SK-N-SH (cell line): ENCODE data around the gene TNFRSF19. TPM values are rescaled to one million over a fixed set of nuclear protein-coding genes. Genes with fewer than 3 reads are reported as not detected.

Experiments used
- CTCF ChIA-PET: fragments of 300-600, 350-600 bp; formaldehyde crosslinking; extraction: SDS; loops from one replicate; lab custom pipeline; 2021; lab: Yijun Ruan, JAX
- POLR2A ChIA-PET: fragments of 350-600 bp; sonication (Branson Sonifier 250); formaldehyde crosslinking; extraction: SDS; loops from one replicate; lab custom pipeline; 2020; ENCODE audit warnings: antibody characterized with exemption, inconsistent platforms; lab: Yijun Ruan, JAX
- DNase-seq: peaks from one replicate; pipeline ENCODE4 v3.0.0; 2012
- H2AFZ ChIP-seq: fragments of 200-600 bp; sonication (generic); 2 replicates; pipeline ENCODE4 v1.8.1; 2016; ENCODE audit warnings: antibody characterized with exemption, mild to moderate bottlenecking, low read depth
- H3F3A ChIP-seq: fragments of 200-600 bp; sonication (generic); replicated peaks from 2 replicates; pipeline ENCODE3; 2016; ENCODE audit warnings: antibody characterized with exemption, mild to moderate bottlenecking; ENCODE audit not compliant: insufficient read depth
- H3K27ac ChIP-seq, 2 experiments: fragments of 200-500 bp in 1 of 2; fragments of 200-600 bp in 1 of 2; sonication (Bioruptor generic) in 1 of 2; sonication (generic), shearing (Covaris generic) in 1 of 2; 2 replicates each; pipeline versions ENCODE4 v1.5.1 to v1.6.1; 2014 to 2016; ENCODE audit warnings: low read depth in 2 of 2, inconsistent platforms in 1 of 2, low read length in 1 of 2, mild to moderate bottlenecking in 1 of 2, mixed read lengths in 1 of 2
- H3K27me3 ChIP-seq: fragments of 200-600 bp; sonication (generic), shearing (Covaris generic); 2 replicates; pipeline ENCODE4 v1.6.1; 2016; ENCODE audit warnings: mixed run types; ENCODE audit not compliant: insufficient read depth
- H3K36me3 ChIP-seq, 2 experiments: fragments of 200-500 bp in 1 of 2; fragments of 200-600 bp in 1 of 2; sonication (Bioruptor generic) in 1 of 2; sonication (generic) in 1 of 2; replicated peaks in 1 of 2; 2 replicates each; pipeline versions ENCODE3 to v1.5.1; 2014 to 2016; ENCODE audit warnings: low read length in 1 of 2, mild to moderate bottlenecking in 1 of 2; ENCODE audit not compliant: insufficient read depth in 2 of 2, control insufficient read depth in 1 of 2
- H3K4me1 ChIP-seq, 2 experiments: fragments of 200-500 bp in 1 of 2; fragments of 200-600 bp in 1 of 2; sonication (Bioruptor generic) in 1 of 2; sonication (generic), shearing (Covaris generic) in 1 of 2; 2 replicates each; pipeline versions ENCODE4 v1.5.1 to v1.6.1; 2014 to 2016; ENCODE audit warnings: low read depth in 1 of 2, low read length in 1 of 2, mixed run types in 1 of 2; ENCODE audit not compliant: insufficient read depth in 2 of 2, control insufficient read depth in 1 of 2
- H3K4me2 ChIP-seq: fragments of 200-600 bp; sonication (generic), shearing (Covaris generic); 2 replicates; pipeline ENCODE4 v1.6.1; 2017; ENCODE audit warnings: mixed run types
- H3K4me3 ChIP-seq, 2 experiments: fragments of 200-500 bp in 1 of 2; fragments of 200-600 bp in 1 of 2; sonication (Bioruptor generic) in 1 of 2; sonication (generic), shearing (Covaris generic) in 1 of 2; 2 replicates each; pipeline versions ENCODE4 v1.5.1 to v1.8.1; 2014 to 2016; ENCODE audit warnings: low read depth in 2 of 2, inconsistent platforms in 1 of 2, low read length in 1 of 2, mild to moderate bottlenecking in 1 of 2, mixed read lengths in 1 of 2, moderate library complexity in 1 of 2
- H3K79me2 ChIP-seq: fragments of 200-600 bp; sonication (generic); 2 replicates; pipeline ENCODE4 v1.8.1; 2017; ENCODE audit warnings: mild to moderate bottlenecking; ENCODE audit not compliant: insufficient read depth
- H3K9ac ChIP-seq: fragments of 200-600 bp; sonication (generic); 2 replicates; pipeline ENCODE4 v1.6.1; 2017; ENCODE audit warnings: mixed run types
- H3K9me2 ChIP-seq: fragments of 200-600 bp; sonication (generic); 2 replicates; pipeline ENCODE4 v1.6.1; 2017; ENCODE audit warnings: mixed run types
- H3K9me3 ChIP-seq: fragments of 200-600 bp; sonication (generic); 2 replicates; pipeline ENCODE4 v1.6.1; 2017; ENCODE audit warnings: mixed run types, mild to moderate bottlenecking, moderate library complexity
- H4K20me1 ChIP-seq: fragments of 200-600 bp; sonication (generic); 2 replicates; pipeline ENCODE4 v1.6.1; 2017; ENCODE audit warnings: mild to moderate bottlenecking, mixed run types; ENCODE audit not compliant: insufficient read depth
- CHD2 ChIP-seq: fragments of 150-350 bp; IDR thresholded peaks from 2 replicates; pipeline ENCODE4 v1.6.1; 2018; ENCODE audit warnings: low read length; ENCODE audit not compliant: partially characterized antibody
- CTCF ChIP-seq: fragments of 200-600 bp; sonication (generic); IDR thresholded peaks from 2 replicates; pipeline ENCODE4 v1.6.1; 2017; ENCODE audit warnings: antibody characterized with exemption, mild to moderate bottlenecking, moderate library complexity
- FOXJ3 ChIP-seq: sonication (generic); formaldehyde crosslinking; IDR thresholded peaks from 2 replicates; pipeline ENCODE4 v1.5.1; 2020; ENCODE audit warnings: mild to moderate bottlenecking, missing genetic modification reagents
- GATA2 ChIP-seq: sonication (generic); formaldehyde crosslinking; IDR thresholded peaks from 2 replicates; pipeline ENCODE4 v1.5.0; 2020; ENCODE audit warnings: mild to moderate bottlenecking, missing genetic modification reagents
- IRF3 ChIP-seq: fragments of 150-350 bp; IDR thresholded peaks from 2 replicates; pipeline ENCODE4 v1.6.1; 2016; ENCODE audit warnings: mild to moderate bottlenecking, low read depth, low read length
- JUND ChIP-seq: IDR thresholded peaks from 2 replicates; pipeline ENCODE4 v1.4.0; 2012
- PBX3 ChIP-seq: IDR thresholded peaks from 2 replicates; pipeline ENCODE4; 2012
- POLR2AphosphoS5 ChIP-seq: IDR thresholded peaks from 2 replicates; pipeline ENCODE4 v1.6.1; 2012; ENCODE audit warnings: low read depth, low read length
- RAD21 ChIP-seq: IDR thresholded peaks from 2 replicates; pipeline ENCODE4 v1.6.1; 2012; ENCODE audit warnings: mild to moderate bottlenecking, low read length
- RCOR1 ChIP-seq: fragments of 150-350 bp; IDR thresholded peaks from 2 replicates; pipeline ENCODE4 v1.6.1; 2017; ENCODE audit warnings: antibody characterized with exemption, low read length
- REST ChIP-seq: IDR thresholded peaks from 2 replicates; pipeline ENCODE4 v1.6.1; 2012; ENCODE audit warnings: mild to moderate bottlenecking, low read depth, low read length, moderate library complexity
- SIN3A ChIP-seq: IDR thresholded peaks from 2 replicates; pipeline ENCODE4 v1.6.1; 2012; ENCODE audit warnings: low read depth, mild to moderate bottlenecking, low read length, moderate library complexity, borderline replicate concordance
- SMC3 ChIP-seq: IDR thresholded peaks from 2 replicates; pipeline ENCODE4 v1.6.1; 2012; ENCODE audit warnings: low read depth, low read length, improper control_type of control experiment
- TEAD4 ChIP-seq: IDR thresholded peaks from 2 replicates; pipeline ENCODE4 v1.4.0; 2012; ENCODE audit warnings: mild to moderate bottlenecking, borderline replicate concordance; ENCODE audit not compliant: insufficient read depth
- USF1 ChIP-seq: IDR thresholded peaks from 2 replicates; pipeline ENCODE4 v1.4.0; 2012; ENCODE audit warnings: low read depth, borderline replicate concordance
- YY1 ChIP-seq: IDR thresholded peaks from 2 replicates; pipeline ENCODE4 v1.4.0; 2012; ENCODE audit warnings: low read depth, mild to moderate bottlenecking
- ZBTB33 ChIP-seq: IDR thresholded peaks from 2 replicates; pipeline ENCODE4 v1.4.0; 2012; ENCODE audit warnings: low read depth, borderline replicate concordance
- WGBS: methylation state at CpG from one replicate; pipeline ENCODE4 v1.1.6; 2017; ENCODE audit warnings: low lambda C conversion rate; 5-methylcytosine and 5-hydroxymethylcytosine counted together
- polyA plus RNA-seq, 3 experiments: library from polyadenylated mRNA; depleted of rRNA; stranded (reverse); fragments of >200 nt; gene quantifications; 2 replicates each; pipeline ENCODE4 v1.2.3, GENCODE V29; 2012

The TNFRSF19 gene
- polyA plus RNA-seq, 1 of the 3 experiments (the other 2 are of a cell fraction), result 4.6 TPM

- no peak for DNase-seq
- Histone ChIP-seq H3K4me1 (no peaks in the 10 kb centered on the region), H2AFZ (no peak overlapping the region), H3K27ac (no peak overlapping the region), H3K9me2 (no peaks in the 10 kb centered on the region), H3K79me2 (no peaks in the 10 kb centered on the region), H3K27me3 (no peaks in the 10 kb centered on the region), H3F3A (no peaks in the 10 kb centered on the region), H3K4me3 (no peak overlapping the region), H3K9ac (no peak overlapping the region), H3K9me3 (no peaks in the 10 kb centered on the region), H3K36me3 (no peaks in the 10 kb centered on the region), H3K4me2 (no peak overlapping the region), H4K20me1 (no peaks in the 10 kb centered on the region)
- CTCF ChIA-PET, result interaction anchor here (0.7 kb wide), 1 partner anchor 12 kb away, joined by 4 read pairs; no protein-coding TSS in a partner anchor
- 64% methylated on average over 6 of the region's 11 CpGs for WGBS
- no peak for TF ChIP-seq IRF3
- TF ChIP-seq USF1, result no peak
- TF ChIP-seq GATA2, result no peak
- peak; percentile 29; the same call in 1 of the 2 replicates for TF ChIP-seq CTCF
- TF ChIP-seq PBX3, result no peak
- TF ChIP-seq RCOR1, result no peak
- peak; percentile 52 for TF ChIP-seq RAD21
- no peak for TF ChIP-seq CHD2
- TF ChIP-seq JUND, result no peak
- peak; percentile 19; the same call in 1 of the 2 replicates for TF ChIP-seq SMC3
- TF ChIP-seq ZBTB33, result no peak
- no peak for TF ChIP-seq POLR2AphosphoS5
- TF ChIP-seq FOXJ3, result no peak
- no peak for TF ChIP-seq YY1
- TF ChIP-seq TEAD4, result no peak
- no peak for TF ChIP-seq SIN3A
- TF ChIP-seq REST, result no peak
- POLR2A ChIA-PET, result no interaction called here
Measured at GRCh38 chr13:23715762-23716235, 145.6 kb downstream of the TNFRSF19 start.
